Neural cell (in vitro differentiated cells): Measurements from ENCODE around the gene PYGM. TPM values are rescaled to one million over a fixed set of nuclear protein-coding genes. Genes with fewer than 3 reads are reported as not detected.

Experiments
- H2AFZ ChIP-seq: fragments of 200-600, 300-800 bp; sonication (generic), shearing (Covaris generic); 2 replicates; pipeline ENCODE4 v1.6.0; 2014; ENCODE audit warnings: low read depth, mild to moderate bottlenecking, antibody characterized with exemption, low read length, moderate library complexity
- H3F3A ChIP-seq: fragments of 200-600 bp; shearing (Covaris generic); 2 replicates; pipeline ENCODE4 v1.6.1; 2016; ENCODE audit warnings: mild to moderate bottlenecking, moderate library complexity, mixed read lengths, antibody characterized with exemption, low read length; ENCODE audit not compliant: insufficient read depth, poor library complexity, severe bottlenecking
- H3K27ac ChIP-seq: fragments of 200-600, 300-800 bp; sonication (generic), shearing (Covaris generic); 2 replicates; pipeline ENCODE4 v1.5.1; 2014; ENCODE audit warnings: mild to moderate bottlenecking, low read length, moderate library complexity
- H3K27me3 ChIP-seq: fragments of 300-800, 200-600 bp; sonication (generic), shearing (Covaris generic); 2 replicates; pipeline ENCODE4 v1.6.0; 2014; ENCODE audit warnings: mild to moderate bottlenecking, low read depth, low read length, moderate library complexity; ENCODE audit not compliant: insufficient read depth
- H3K36me3 ChIP-seq: fragments of 300-800, 200-600 bp; sonication (generic), shearing (Covaris generic); 2 replicates; pipeline ENCODE4 v1.5.1; 2014; ENCODE audit warnings: mild to moderate bottlenecking, antibody characterized with exemption, low read length, moderate library complexity; ENCODE audit not compliant: insufficient read depth
- H3K4me2 ChIP-seq: fragments of 300-800, 200-600 bp; sonication (generic), shearing (Covaris generic); 2 replicates; pipeline ENCODE4 v1.6.0; 2014; ENCODE audit warnings: mild to moderate bottlenecking, low read length
- H3K4me3 ChIP-seq: fragments of 300-800, 200-600 bp; sonication (generic), shearing (Covaris generic); 2 replicates; pipeline ENCODE4 v1.5.1; 2014; ENCODE audit warnings: mild to moderate bottlenecking, low read length, moderate library complexity
- H3K79me2 ChIP-seq: fragments of 200-600 bp; shearing (Covaris generic); replicated peaks from 2 replicates; pipeline ENCODE4 v1.6.0; 2014; ENCODE audit warnings: mild to moderate bottlenecking, low read length, moderate library complexity; ENCODE audit not compliant: insufficient read depth
- H3K9ac ChIP-seq: fragments of 300-800, 200-600 bp; sonication (generic), shearing (Covaris generic); 2 replicates; pipeline ENCODE4 v1.6.1; 2016; ENCODE audit warnings: mild to moderate bottlenecking, low read length, mixed read lengths
- H3K9me2 ChIP-seq: fragments of 200-600 bp; shearing (Covaris generic); 2 replicates; pipeline ENCODE4 v1.6.1; 2016; ENCODE audit warnings: mild to moderate bottlenecking, low read length, mixed read lengths; ENCODE audit not compliant: insufficient read depth
- H3K9me3 ChIP-seq: fragments of 200-600, 300-800 bp; sonication (generic), shearing (Covaris generic); 2 replicates; pipeline ENCODE4 v1.6.1; 2016; ENCODE audit warnings: mild to moderate bottlenecking, mixed run types, low read length, moderate library complexity, mixed read lengths
- H4K20me1 ChIP-seq: fragments of 200-600 bp; shearing (Covaris generic); 2 replicates; pipeline ENCODE4 v1.6.1; 2016; ENCODE audit warnings: mild to moderate bottlenecking, mixed run types; ENCODE audit not compliant: insufficient read depth
- EP300 ChIP-seq: fragments of 450-650 bp; conservative IDR thresholded peaks from 2 replicates; pipeline ENCODE4 v1.6.1; 2014; ENCODE audit warnings: antibody characterized with exemption, mild to moderate bottlenecking, moderate library complexity; ENCODE audit not compliant: poor library complexity, severe bottlenecking
- EZH2 ChIP-seq: fragments of 200-600, 300-800 bp; shearing (Covaris generic), sonication (generic); IDR thresholded peaks from 2 replicates; pipeline ENCODE4 v1.6.1; 2014; ENCODE audit warnings: antibody characterized with exemption, low read length, borderline replicate concordance, mild to moderate bottlenecking; ENCODE audit not compliant: insufficient read depth, poor library complexity, severe bottlenecking
- MXI1 ChIP-seq: fragments of 450-650 bp; conservative IDR thresholded peaks from 2 replicates; pipeline ENCODE4 v1.6.1; 2014; ENCODE audit warnings: antibody characterized with exemption, mild to moderate bottlenecking; ENCODE audit not compliant: poor library complexity, severe bottlenecking
- POLR2AphosphoS5 ChIP-seq: IDR thresholded peaks from 2 replicates; pipeline ENCODE4 v1.6.1; 2012
- RAD21 ChIP-seq: fragments of 450-650 bp; conservative IDR thresholded peaks from 2 replicates; pipeline ENCODE4 v1.6.1; 2014; ENCODE audit warnings: antibody characterized with exemption, mild to moderate bottlenecking, moderate library complexity
- SMC3 ChIP-seq: fragments of 450-650 bp; conservative IDR thresholded peaks from 2 replicates; pipeline ENCODE4 v1.6.1; 2014; ENCODE audit warnings: antibody characterized with exemption, mild to moderate bottlenecking, moderate library complexity; ENCODE audit not compliant: poor library complexity
- TAF1 ChIP-seq: IDR thresholded peaks from 2 replicates; pipeline ENCODE4 v1.6.1; 2012; ENCODE audit warnings: low read depth
- polyA plus RNA-seq: library from polyadenylated mRNA; depleted of rRNA; stranded (reverse); fragments of >200 nt; gene quantifications from 2 replicates; pipeline ENCODE4 v1.2.3, GENCODE V29; 2014
- TF ChIP-seq, protein P1 (sequence below): IDR thresholded peaks from 2 replicates; pipeline ENCODE4 v1.6.1; 2012; ENCODE audit warnings: borderline replicate concordance
- TF ChIP-seq, protein P2 (sequence below): fragments of 450-650 bp; IDR thresholded peaks from 2 replicates; pipeline ENCODE4 v1.5.1; 2014; ENCODE audit warnings: antibody characterized with exemption, mild to moderate bottlenecking, moderate library complexity; ENCODE audit not compliant: poor library complexity, severe bottlenecking

PYGM gene
- polyA plus RNA-seq, 1 donor from 2014 or later, result 0.43 TPM

DNA sequence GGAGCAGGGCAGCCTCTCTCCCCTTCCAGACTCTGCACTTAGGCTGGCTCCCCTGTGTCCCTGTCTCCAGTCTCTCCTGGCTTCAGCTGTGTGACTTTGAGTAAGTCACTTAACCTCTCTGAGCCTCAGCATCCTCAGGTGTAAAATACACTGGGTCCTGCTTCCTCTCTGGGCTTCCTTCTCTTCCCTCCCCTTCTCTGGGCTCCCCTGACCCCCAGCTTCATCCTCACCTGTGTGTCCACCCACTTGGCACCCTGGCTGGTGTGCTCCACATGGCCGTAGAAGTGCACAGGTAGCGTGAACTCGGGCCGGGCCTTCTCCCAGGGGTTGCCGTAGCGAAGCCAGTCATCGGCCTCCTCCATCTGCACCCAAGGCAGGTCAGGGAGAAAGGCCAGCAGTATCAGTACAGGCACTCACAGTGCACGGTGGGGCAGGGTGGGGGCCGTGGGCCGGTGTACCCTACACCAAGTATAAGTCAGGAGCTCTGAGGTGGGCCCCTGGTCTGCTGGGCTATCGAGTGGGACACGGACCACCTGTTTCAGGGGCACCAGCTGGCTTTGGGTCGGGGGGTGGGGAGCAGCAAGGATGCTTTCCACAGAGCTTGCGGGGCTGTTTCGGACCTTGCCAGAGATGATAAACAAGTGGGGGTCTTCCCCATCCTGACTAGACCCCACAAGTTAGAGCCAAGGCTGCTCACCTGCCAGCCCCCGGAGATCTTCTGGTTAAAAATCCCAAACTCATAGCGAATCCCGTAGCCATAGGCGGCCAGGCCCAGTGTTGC is 2.0 kb downstream of the PYGM start (continued):
- no peak for TF ChIP-seq EZH2

DNA sequence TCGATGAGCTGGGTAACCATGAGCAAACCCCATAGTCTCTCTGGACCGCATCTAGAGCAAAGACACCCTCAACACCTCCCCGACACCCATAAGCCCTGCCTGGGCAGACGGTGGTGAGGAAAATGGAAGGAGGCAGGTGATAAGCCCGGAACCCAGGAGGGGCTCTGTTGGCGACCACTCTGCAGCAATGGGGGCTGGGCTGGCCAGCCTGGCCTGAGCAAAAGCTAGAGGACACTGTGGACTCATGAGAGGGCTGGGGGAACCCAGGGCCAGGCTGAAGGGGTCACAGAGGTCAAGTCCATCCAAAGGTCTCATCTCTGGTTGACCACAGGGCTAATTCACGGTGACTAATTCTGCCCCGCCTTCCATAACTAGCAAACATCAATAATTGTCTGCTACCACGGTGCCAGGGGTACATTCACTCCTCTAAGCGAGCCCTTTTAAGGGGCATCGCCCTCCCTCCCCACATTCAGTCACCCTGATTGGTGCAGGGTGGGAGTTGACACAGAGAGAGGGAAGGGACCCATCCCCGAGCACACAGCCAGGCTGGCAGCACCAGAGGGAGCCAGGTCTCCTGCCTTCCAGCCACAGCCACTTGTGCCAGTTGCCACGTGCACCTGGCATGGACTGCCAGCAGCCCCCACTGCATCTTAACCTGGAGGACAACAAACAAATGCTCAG is 4.0 kb downstream of the PYGM start:
- H3K36me3 ChIP-seq, result no peaks in the 10 kb centered on the region
- H3F3A ChIP-seq, result no peaks in the 10 kb centered on the region
- no peak overlapping the region for H2AFZ ChIP-seq
- H3K27me3 ChIP-seq, result no peaks in the 10 kb centered on the region
- no peaks in the 10 kb centered on the region for H3K9me3 ChIP-seq
- H3K9ac ChIP-seq, result no peak overlapping the region
- TF ChIP-seq SMC3, result no peak
- no peak for TF ChIP-seq RAD21
- no peak for TF ChIP-seq POLR2AphosphoS5
- TF ChIP-seq, protein P1, sequence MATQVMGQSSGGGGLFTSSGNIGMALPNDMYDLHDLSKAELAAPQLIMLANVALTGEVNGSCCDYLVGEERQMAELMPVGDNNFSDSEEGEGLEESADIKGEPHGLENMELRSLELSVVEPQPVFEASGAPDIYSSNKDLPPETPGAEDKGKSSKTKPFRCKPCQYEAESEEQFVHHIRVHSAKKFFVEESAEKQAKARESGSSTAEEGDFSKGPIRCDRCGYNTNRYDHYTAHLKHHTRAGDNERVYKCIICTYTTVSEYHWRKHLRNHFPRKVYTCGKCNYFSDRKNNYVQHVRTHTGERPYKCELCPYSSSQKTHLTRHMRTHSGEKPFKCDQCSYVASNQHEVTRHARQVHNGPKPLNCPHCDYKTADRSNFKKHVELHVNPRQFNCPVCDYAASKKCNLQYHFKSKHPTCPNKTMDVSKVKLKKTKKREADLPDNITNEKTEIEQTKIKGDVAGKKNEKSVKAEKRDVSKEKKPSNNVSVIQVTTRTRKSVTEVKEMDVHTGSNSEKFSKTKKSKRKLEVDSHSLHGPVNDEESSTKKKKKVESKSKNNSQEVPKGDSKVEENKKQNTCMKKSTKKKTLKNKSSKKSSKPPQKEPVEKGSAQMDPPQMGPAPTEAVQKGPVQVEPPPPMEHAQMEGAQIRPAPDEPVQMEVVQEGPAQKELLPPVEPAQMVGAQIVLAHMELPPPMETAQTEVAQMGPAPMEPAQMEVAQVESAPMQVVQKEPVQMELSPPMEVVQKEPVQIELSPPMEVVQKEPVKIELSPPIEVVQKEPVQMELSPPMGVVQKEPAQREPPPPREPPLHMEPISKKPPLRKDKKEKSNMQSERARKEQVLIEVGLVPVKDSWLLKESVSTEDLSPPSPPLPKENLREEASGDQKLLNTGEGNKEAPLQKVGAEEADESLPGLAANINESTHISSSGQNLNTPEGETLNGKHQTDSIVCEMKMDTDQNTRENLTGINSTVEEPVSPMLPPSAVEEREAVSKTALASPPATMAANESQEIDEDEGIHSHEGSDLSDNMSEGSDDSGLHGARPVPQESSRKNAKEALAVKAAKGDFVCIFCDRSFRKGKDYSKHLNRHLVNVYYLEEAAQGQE, result no peak
- TF ChIP-seq, protein P2, sequence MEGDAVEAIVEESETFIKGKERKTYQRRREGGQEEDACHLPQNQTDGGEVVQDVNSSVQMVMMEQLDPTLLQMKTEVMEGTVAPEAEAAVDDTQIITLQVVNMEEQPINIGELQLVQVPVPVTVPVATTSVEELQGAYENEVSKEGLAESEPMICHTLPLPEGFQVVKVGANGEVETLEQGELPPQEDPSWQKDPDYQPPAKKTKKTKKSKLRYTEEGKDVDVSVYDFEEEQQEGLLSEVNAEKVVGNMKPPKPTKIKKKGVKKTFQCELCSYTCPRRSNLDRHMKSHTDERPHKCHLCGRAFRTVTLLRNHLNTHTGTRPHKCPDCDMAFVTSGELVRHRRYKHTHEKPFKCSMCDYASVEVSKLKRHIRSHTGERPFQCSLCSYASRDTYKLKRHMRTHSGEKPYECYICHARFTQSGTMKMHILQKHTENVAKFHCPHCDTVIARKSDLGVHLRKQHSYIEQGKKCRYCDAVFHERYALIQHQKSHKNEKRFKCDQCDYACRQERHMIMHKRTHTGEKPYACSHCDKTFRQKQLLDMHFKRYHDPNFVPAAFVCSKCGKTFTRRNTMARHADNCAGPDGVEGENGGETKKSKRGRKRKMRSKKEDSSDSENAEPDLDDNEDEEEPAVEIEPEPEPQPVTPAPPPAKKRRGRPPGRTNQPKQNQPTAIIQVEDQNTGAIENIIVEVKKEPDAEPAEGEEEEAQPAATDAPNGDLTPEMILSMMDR, result no peak
- no peak for TF ChIP-seq EP300
- TF ChIP-seq TAF1, result no peak
- no peak for TF ChIP-seq MXI1
- no peak for TF ChIP-seq EZH2
- H3K27ac ChIP-seq, result no peak overlapping the region
- H4K20me1 ChIP-seq, result no peaks in the 10 kb centered on the region
- no peaks in the 10 kb centered on the region for H3K9me2 ChIP-seq
- H3K4me2 ChIP-seq, result no peak overlapping the region
- H3K4me3 ChIP-seq, result no peak overlapping the region
- no peaks in the 10 kb centered on the region for H3K79me2 ChIP-seq
